Activated T-helper 17 cell treated with anti-CD3 and anti-CD28 coated beads, Interleukin-2, amount 50 U/mL, for 72 hours (primary cell): ENCODE results near the gene ZSCAN16. TPM values are rescaled to one million over a fixed set of nuclear protein-coding genes. Genes with fewer than 3 reads are reported as not detected.

Experiments
- ATAC-seq: fragments of 150-1000 bp; cut with Tn5 transposase; replicated peaks from 2 replicates; pipeline ENCODE4 v1.10.0; 2021; ENCODE audit warnings: mild to moderate bottlenecking, moderate library complexity
- H3K27ac Mint-ChIP-seq: one replicate; pipeline ENCODE4 v1.8.0; 2022; ENCODE audit warnings: mixed read lengths
- H3K27me3 Mint-ChIP-seq: one replicate; pipeline ENCODE4 v1.8.0; 2022; ENCODE audit warnings: mixed read lengths
- H3K36me3 Mint-ChIP-seq: one replicate; pipeline ENCODE4 v1.8.0; 2022; ENCODE audit warnings: low read depth, mild to moderate bottlenecking, mixed read lengths
- H3K4me1 Mint-ChIP-seq: one replicate; pipeline ENCODE4 v1.8.0; 2022; ENCODE audit warnings: mixed read lengths
- H3K4me3 Mint-ChIP-seq: one replicate; pipeline ENCODE4 v1.8.0; 2022; ENCODE audit warnings: mild to moderate bottlenecking, mixed read lengths
- H3K9me3 Mint-ChIP-seq: one replicate; pipeline ENCODE4 v1.8.0; 2022; ENCODE audit warnings: mixed read lengths
- total RNA-seq, 2 donors: library from RNA; stranded (reverse); gene quantifications; one replicate each; pipeline ENCODE4 v1.2.3, GENCODE V29; 2022

The ZSCAN16 gene
- total RNA-seq, 2 donors from 2014 or later, result 2.0 to 3.0 TPM

DNA sequence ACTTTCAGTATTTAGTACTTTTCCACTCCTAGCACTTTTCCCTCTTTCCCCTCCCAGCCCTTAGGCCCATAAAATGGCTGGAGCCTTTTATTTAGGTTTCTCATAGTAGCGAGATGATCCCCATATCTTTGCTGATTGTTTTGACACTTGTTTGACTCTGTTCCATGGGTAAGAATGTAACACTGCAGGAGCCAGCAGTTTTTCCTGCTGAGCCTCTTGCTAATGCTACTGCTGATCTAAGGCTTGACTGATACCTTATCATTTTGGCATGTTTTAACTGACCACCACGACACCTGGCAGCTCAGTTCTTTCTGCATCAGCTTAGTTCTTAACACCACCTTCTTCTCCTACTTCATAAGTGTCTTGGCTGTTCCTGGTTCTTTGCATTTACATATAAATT lies 46.9 kb downstream of the ZSCAN16 start:
- Mint-ChIP-seq H3K4me1 (no peaks in the 10 kb centered on the region), H3K27me3 (peaks cover 20% of the 10 kb centered on the region), H3K27ac (no peak overlapping the region), H3K9me3 (no peaks in the 10 kb centered on the region), H3K36me3 (no peaks in the 10 kb centered on the region), H3K4me3 (no peak overlapping the region)
- no peak for ATAC-seq

DNA sequence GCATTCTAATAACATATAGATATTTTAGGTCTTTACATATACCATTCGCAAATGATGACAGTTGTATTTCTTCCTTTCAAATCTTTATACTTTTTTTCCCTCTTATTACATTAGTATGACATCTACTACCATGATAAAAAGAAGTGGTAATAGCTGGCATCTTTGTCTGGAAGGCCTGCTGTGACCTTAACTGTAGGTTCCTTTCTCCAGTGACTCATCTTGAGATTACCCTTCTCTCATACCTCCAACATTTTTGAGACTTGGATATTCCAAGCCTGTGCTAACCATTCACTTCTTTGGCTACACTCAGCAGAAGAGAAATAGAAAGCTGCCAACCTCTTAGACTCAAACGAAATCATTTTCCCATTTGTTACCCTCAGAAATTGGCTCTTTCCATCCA lies 47.6 kb downstream of the ZSCAN16 start:
- peaks cover 20% of the 10 kb centered on the region for H3K27me3 Mint-ChIP-seq
- H3K4me3 Mint-ChIP-seq, result no peak overlapping the region
- no peaks in the 10 kb centered on the region for H3K36me3 Mint-ChIP-seq
- no peak overlapping the region for H3K27ac Mint-ChIP-seq
- no peaks in the 10 kb centered on the region for H3K4me1 Mint-ChIP-seq
- ATAC-seq, result no peak
- no peaks in the 10 kb centered on the region for H3K9me3 Mint-ChIP-seq

DNA sequence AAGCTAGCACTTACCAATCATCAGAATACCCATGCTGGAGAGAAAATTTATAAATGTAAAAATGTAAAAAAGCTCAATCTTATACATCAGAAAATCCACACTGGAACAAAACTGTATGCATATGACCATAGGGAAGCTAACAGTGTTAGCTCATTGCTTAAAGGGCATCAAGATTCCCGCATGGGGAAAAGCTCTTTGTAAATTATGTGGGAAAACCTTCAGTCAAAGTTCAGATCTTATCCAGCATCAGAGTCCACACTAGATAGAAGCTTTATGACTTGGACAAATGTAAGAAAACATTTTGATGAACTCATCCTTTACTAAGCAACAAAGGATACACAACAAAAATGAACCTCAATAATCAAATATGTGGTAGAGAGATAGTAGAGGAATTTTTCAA lies 52.0 kb downstream of the ZSCAN16 start:
- Mint-ChIP-seq H3K36me3 (no peaks in the 10 kb centered on the region), H3K27ac (no peak overlapping the region), H3K4me1 (no peaks in the 10 kb centered on the region), H3K4me3 (no peak overlapping the region), H3K27me3 (peaks cover 41% of the 10 kb centered on the region), H3K9me3 (peaks cover 2% of the 10 kb centered on the region)
- ATAC-seq, result no peak

Other genes with a start within 250 kb of the ZSCAN16 start
- gene OR2B2, start 212.2 kb upstream of the ZSCAN16 start, total RNA-seq, result not detected
- under 1 TPM in 1 of 2 donors, not detected in 1; 0.54 TPM for gene OR2B6, start 167.4 kb upstream of the ZSCAN16 start, total RNA-seq
- gene ZNF165, start 44.0 kb upstream of the ZSCAN16 start, total RNA-seq, result 10 to 100 TPM in 1 of 2 donors, 1 to 10 TPM in 1; 2.1 to 14.8 TPM
- gene ZKSCAN8, start 17.3 kb downstream of the ZSCAN16 start, total RNA-seq, result 10 to 100 TPM; 16.5 to 42.7 TPM
- gene ZSCAN9, start 100.7 kb downstream of the ZSCAN16 start, total RNA-seq, result 1 to 10 TPM; 1.0 to 1.8 TPM
- gene ZKSCAN4, start 127.7 kb downstream of the ZSCAN16 start, total RNA-seq, result 1 to 10 TPM; 1.6 to 1.7 TPM
- under 1 TPM in 1 of 2 donors, not detected in 1; 0.21 TPM for gene NKAPL, start 134.7 kb downstream of the ZSCAN16 start, total RNA-seq
- gene ZSCAN26, start 142.5 kb downstream of the ZSCAN16 start, total RNA-seq, result 1 to 10 TPM; 3.3 to 4.3 TPM
- under 1 TPM; 0.64 to 0.76 TPM for gene PGBD1, start 157.0 kb downstream of the ZSCAN16 start, total RNA-seq
- gene ZSCAN31, start 211.5 kb downstream of the ZSCAN16 start, total RNA-seq, result 1 to 10 TPM in 1 of 2 donors, under 1 TPM in 1; 0.63 to 1.0 TPM
- gene ZKSCAN3, start 225.3 kb downstream of the ZSCAN16 start, total RNA-seq, result 1 to 10 TPM; 1.5 to 2.6 TPM